Adipocyte (in vitro differentiated cells): Measurements from ENCODE around the gene APAF1.

Experiments
- DNase-seq: peaks from one replicate; pipeline ENCODE4 v3.0.0-alpha.2; 2015; ENCODE audit warnings: low read depth
- H3K27me3 ChIP-seq: replicated peaks from 2 replicates; pipeline ENCODE4 v1.7.0; 2013; ENCODE audit warnings: mild to moderate bottlenecking, low read length, moderate library complexity; ENCODE audit not compliant: control insufficient read depth, insufficient read depth
- H3K36me3 ChIP-seq: 2 replicates; pipeline ENCODE4 v1.7.0; 2013; ENCODE audit warnings: low read length, mild to moderate bottlenecking, moderate library complexity; ENCODE audit not compliant: control insufficient read depth, insufficient read depth, severe bottlenecking
- H3K4me1 ChIP-seq: 2 replicates; pipeline ENCODE4 v1.7.0; 2013; ENCODE audit warnings: mild to moderate bottlenecking, low read length, moderate library complexity; ENCODE audit not compliant: control insufficient read depth, insufficient read depth
- H3K4me3 ChIP-seq: 2 replicates; pipeline ENCODE4 v1.7.0; 2013; ENCODE audit warnings: mild to moderate bottlenecking, low read length, moderate library complexity
- H3K9ac ChIP-seq: 2 replicates; pipeline ENCODE4 v1.7.0; 2013; ENCODE audit warnings: mild to moderate bottlenecking, low read length, moderate library complexity
- H3K9me3 ChIP-seq: 2 replicates; pipeline ENCODE4 v1.7.0; 2013; ENCODE audit warnings: mild to moderate bottlenecking, low read length, moderate library complexity; ENCODE audit not compliant: control insufficient read depth

Gene APAF1

DNA sequence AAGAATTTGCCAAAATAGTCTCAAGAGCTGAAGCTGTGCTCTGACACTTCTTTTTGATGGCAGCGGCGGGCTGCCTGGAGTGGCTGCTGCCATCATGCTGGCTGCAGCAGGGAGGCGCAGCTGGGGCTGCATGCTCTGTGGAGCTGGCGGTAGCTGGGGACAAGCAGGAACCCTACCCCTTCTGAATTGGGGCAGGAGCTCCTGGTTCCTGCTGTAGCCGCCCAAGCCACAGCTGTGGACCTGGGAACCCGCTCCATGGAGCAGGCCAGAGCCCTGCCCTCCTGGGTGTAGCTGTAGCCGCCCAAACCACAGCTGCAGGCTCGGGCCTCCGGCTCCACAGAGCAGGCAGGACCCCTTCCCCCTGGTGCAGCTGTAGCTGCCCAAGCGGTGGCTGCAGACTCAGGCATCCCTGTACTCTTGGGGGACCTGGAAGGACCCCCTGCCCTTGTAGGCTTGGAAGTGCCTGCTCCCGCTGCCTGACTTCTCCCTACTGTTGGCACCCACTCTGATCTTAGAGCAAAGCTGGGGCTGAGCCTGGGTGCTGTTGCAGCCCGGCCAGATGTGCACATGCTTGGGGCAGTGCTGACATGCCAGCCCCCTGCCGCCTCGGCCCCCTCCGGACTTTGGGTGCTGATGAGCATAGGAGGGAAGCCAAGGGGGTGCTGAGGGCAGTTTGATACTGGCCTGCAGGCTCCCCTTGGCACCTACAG is 33.3 kb downstream of the APAF1 start:
- no peak for DNase-seq
- Histone ChIP-seq H3K4me3 (no peak overlapping the region), H3K27me3 (no peaks in the 10 kb centered on the region), H3K9me3 (no peaks in the 10 kb centered on the region), H3K9ac (no peak overlapping the region), H3K36me3 (peaks cover 38% of the 10 kb centered on the region), H3K4me1 (no peaks in the 10 kb centered on the region)

DNA sequence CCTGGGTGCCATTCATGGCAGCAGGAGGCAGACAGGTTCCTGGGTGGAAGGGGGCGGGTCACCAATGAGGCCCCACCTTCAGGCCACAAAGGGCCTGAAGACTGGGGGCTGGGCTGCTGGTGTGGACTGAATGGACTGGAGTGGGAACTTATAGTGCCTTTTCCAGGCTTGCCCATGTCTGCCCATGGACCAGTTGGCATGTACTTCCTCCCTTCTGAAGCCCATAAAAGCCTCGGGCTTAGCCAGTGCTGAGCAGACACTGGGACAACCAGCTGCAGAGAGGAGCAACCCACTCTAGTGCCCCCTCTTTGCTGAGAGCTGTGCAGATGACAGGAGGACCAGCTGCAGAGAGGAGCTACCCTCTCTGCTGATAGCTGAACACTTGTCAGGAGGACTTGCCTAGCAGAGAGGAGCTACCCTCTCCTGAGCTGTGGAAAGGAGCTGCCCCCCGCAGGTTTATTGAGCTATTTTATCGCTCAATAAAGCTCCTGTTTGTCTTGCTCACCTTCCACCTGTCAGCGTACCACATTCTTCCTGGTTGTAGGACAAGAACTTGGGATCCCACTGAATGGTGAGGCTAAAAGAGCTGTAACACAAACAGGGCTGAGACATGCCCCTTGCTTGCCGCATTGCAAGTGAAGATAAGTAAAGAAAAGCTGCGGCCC is 34.0 kb downstream of the APAF1 start:
- Histone ChIP-seq H3K4me3 (no peak overlapping the region), H3K9ac (no peak overlapping the region), H3K4me1 (no peaks in the 10 kb centered on the region), H3K27me3 (no peaks in the 10 kb centered on the region), H3K9me3 (no peaks in the 10 kb centered on the region), H3K36me3 (peaks cover 43% of the 10 kb centered on the region)
- no peak for DNase-seq

DNA sequence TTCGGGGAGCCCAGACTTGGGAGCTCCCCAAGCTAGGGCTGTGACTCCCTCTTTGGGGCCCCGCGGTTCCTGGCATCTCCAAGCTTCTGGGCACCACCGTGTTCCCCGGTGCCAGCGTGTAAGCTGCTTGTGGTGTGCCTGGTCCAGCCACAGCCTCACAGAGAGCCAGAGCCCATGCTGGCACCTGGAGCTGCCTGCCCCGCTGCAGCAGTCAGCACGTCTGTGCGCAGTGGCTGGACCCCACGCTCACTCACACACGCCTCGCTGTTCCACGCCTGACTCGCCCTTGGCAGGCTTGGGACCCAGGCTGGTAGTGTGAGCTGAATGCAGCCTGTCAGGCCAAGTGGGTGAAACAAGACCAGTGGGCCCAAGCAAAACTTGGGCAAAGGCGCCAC is 34.5 kb downstream of the APAF1 start:
- DNase-seq, result no peak
- no peaks in the 10 kb centered on the region for H3K9me3 ChIP-seq
- no peaks in the 10 kb centered on the region for H3K4me1 ChIP-seq
- peaks cover 43% of the 10 kb centered on the region for H3K36me3 ChIP-seq
- H3K4me3 ChIP-seq, result no peak overlapping the region
- H3K27me3 ChIP-seq, result no peaks in the 10 kb centered on the region
- H3K9ac ChIP-seq, result no peak overlapping the region

GRCh38 chr12:98684199-98684598 is 39.1 kb downstream of the APAF1 start:
- no peaks in the 10 kb centered on the region for H3K4me1 ChIP-seq
- peaks cover 63% of the 10 kb centered on the region for H3K36me3 ChIP-seq
- no peak for DNase-seq
- no peak overlapping the region for H3K9ac ChIP-seq
- no peak overlapping the region for H3K4me3 ChIP-seq
- H3K9me3 ChIP-seq, result no peaks in the 10 kb centered on the region
- H3K27me3 ChIP-seq, result no peaks in the 10 kb centered on the region

DNA sequence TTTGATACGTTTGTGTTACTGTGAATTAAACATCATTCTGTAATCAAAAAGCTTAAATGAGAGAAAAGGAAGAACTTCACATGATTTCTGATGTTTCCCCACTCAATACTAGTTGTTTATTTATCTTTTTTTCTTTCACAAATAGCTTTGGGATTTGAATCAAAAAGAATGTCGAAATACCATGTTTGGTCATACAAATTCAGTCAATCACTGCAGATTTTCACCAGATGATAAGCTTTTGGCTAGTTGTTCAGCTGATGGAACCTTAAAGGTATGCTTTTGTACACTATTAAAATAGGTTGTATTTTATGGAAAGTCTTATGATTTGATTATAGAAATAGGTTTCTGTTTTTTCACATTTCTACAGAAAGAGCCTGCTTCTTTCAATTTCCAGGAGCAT is 41.5 kb downstream of the APAF1 start:
- Histone ChIP-seq H3K9me3 (no peaks in the 10 kb centered on the region), H3K4me1 (no peaks in the 10 kb centered on the region), H3K36me3 (peaks cover 54% of the 10 kb centered on the region), H3K4me3 (no peak overlapping the region), H3K9ac (no peak overlapping the region), H3K27me3 (no peaks in the 10 kb centered on the region)
- DNase-seq, result peak; percentile 56

- peak; percentile 27 for DNase-seq
- Histone ChIP-seq H3K9me3 (no peaks in the 10 kb centered on the region), H3K9ac (no peak overlapping the region), H3K36me3 (peaks cover 37% of the 10 kb centered on the region), H3K4me3 (no peak overlapping the region), H3K4me1 (no peaks in the 10 kb centered on the region), H3K27me3 (no peaks in the 10 kb centered on the region)
Observed at GRCh38 chr12:98691351-98691750, 46.3 kb downstream of the APAF1 start.

DNA sequence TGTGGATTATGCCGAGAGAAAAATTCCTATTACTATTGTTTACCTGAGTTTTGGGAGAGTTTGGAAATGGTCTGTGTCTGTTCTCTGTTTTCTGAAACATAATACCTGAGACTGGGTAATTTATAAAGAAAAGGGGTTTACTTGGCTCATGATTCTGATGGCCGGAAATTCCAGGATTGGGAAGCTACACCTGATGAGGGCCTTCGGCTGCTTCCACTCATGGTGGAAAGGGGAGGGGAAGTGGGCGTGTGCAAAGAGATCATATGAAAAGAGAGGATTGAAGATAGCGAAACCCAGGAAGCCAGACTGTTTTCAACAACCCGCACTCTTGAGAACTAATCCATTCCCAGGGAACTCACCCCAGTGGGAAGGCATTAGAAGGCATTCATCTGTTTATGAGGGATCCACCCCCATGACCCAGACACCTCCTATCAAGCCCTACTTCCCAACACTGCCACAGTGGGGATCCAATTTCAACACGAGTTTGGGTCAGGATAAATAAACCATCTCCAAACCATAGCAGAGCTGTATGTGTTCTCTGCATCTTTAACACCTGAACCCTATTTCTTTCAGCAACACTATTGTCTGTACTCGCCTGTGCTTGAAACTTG is 51.1 kb downstream of the APAF1 start:
- DNase-seq, result no peak
- H3K36me3 ChIP-seq, result peaks cover 7% of the 10 kb centered on the region
- H3K4me3 ChIP-seq, result no peak overlapping the region
- H3K4me1 ChIP-seq, result peaks cover 15% of the 10 kb centered on the region
- no peak overlapping the region for H3K9ac ChIP-seq
- no peaks in the 10 kb centered on the region for H3K27me3 ChIP-seq
- H3K9me3 ChIP-seq, result no peaks in the 10 kb centered on the region

DNA sequence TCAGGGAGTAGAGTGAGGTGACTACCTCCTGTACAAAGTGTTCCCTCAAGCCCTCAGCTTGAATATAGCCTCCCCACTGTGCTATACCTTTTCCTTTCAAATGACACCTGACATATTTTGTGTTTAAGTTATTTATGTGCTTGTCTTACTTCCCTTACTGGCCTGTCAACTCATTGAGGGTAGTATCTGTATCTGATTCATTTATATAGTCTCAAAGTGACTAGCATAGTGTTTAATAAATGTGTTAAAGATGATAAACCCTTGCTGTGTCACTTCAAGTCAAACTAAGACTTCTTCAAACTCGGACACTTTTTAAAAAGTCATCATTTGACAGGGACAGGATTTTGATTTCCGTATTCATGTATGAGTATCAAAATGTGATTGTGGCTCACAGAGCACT is 52.1 kb downstream of the APAF1 start:
- H3K9me3 ChIP-seq, result no peaks in the 10 kb centered on the region
- no peak for DNase-seq
- no peaks in the 10 kb centered on the region for H3K27me3 ChIP-seq
- no peak overlapping the region for H3K4me3 ChIP-seq
- no peak overlapping the region for H3K9ac ChIP-seq
- H3K36me3 ChIP-seq, result peaks cover 4% of the 10 kb centered on the region
- H3K4me1 ChIP-seq, result peaks cover 15% of the 10 kb centered on the region

DNA sequence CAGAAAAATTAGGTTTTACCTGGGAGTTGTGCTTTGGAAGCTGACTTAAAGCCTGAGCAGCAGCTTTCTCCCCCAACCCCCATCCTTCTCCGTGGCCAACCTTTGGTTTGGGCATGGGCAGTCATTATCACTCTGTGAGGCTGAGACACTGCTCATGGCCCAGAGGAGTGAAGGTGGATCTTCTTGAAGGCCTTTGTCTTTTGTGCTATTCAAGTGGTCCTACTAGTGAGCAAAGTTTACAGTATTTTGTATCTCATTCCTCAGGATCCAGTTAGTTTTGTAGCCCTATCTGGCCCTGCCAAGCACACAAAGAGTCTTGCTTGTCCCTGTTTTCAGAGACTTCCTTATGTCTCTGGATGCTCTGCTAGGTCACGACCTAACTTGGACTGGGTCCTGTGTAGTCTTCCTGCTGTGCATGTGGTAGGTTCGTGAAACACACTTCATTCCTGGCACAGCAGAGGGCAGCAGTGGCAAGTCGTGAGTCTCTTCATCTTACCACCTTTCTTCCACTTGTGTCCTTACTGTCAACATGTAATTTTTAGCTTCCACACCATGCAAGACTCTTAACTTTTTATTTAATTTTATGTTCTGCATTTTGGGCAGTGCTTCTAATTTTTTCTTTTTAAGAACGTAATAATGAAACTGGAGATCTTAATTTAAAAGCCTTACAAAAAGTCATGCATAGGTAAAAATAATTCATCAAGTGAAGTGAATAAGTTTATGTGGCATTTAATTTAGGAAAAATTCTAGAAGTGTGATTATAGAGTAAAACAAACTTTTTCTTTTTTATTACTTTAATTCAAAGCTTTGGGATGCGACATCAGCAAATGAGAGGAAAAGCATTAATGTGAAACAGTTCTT is 53.7 kb downstream of the APAF1 start:
- Histone ChIP-seq H3K9ac (no peak overlapping the region), H3K27me3 (no peaks in the 10 kb centered on the region), H3K4me3 (no peak overlapping the region), H3K36me3 (peaks cover 4% of the 10 kb centered on the region), H3K9me3 (no peaks in the 10 kb centered on the region), H3K4me1 (peaks cover 15% of the 10 kb centered on the region)
- peak; percentile 72 for DNase-seq

- peak; percentile 7 for DNase-seq
- Histone ChIP-seq H3K36me3 (peaks cover 3% of the 10 kb centered on the region), H3K9ac (no peak overlapping the region), H3K9me3 (no peaks in the 10 kb centered on the region), H3K27me3 (no peaks in the 10 kb centered on the region), H3K4me3 (no peak overlapping the region), H3K4me1 (peaks cover 15% of the 10 kb centered on the region)
Observed at GRCh38 chr12:98699586-98699985, 54.5 kb downstream of the APAF1 start.

DNA sequence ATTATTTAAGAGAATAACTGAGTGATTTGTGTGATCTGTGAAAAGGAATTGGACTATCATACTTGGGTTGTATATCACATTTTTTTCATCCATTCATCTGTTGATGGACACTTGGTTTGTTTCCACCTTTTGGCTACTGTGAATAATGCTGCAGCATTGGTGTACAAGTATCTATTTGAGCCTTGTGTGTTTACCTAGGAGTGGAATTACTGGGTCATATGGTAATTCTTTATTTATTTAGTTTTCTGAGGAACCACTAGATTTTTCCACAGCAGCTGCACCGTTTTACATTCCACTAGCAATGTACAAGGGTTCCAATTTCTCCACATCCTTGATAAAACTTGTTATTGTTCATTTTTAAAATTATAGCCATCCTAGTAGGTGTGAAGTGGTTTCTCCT is 56.1 kb downstream of the APAF1 start:
- Histone ChIP-seq H3K9me3 (no peaks in the 10 kb centered on the region), H3K36me3 (no peaks in the 10 kb centered on the region), H3K9ac (no peak overlapping the region), H3K27me3 (no peaks in the 10 kb centered on the region), H3K4me3 (no peak overlapping the region), H3K4me1 (peaks cover 15% of the 10 kb centered on the region)
- DNase-seq, result peak; percentile 27
